A549 treated with Hydrocortisone at 1 μM for 4 hours (cell line): ENCODE data around the gene KAT2A. TPM values are rescaled to one million over a fixed set of nuclear protein-coding genes. Genes with fewer than 3 reads are reported as not detected.

ENCODE experiments used
- total RNA-seq: library from RNA; stranded (reverse); fragments of 200-300 nt; extraction: Qiagen RNA extraction; gene quantifications from 5 replicates; pipeline ENCODE4 v1.2.3, GENCODE V29; 2022

KAT2A gene
- 41.3 to 45.4 TPM (median 44.6 TPM) in 5 replicates for total RNA-seq

DNA sequence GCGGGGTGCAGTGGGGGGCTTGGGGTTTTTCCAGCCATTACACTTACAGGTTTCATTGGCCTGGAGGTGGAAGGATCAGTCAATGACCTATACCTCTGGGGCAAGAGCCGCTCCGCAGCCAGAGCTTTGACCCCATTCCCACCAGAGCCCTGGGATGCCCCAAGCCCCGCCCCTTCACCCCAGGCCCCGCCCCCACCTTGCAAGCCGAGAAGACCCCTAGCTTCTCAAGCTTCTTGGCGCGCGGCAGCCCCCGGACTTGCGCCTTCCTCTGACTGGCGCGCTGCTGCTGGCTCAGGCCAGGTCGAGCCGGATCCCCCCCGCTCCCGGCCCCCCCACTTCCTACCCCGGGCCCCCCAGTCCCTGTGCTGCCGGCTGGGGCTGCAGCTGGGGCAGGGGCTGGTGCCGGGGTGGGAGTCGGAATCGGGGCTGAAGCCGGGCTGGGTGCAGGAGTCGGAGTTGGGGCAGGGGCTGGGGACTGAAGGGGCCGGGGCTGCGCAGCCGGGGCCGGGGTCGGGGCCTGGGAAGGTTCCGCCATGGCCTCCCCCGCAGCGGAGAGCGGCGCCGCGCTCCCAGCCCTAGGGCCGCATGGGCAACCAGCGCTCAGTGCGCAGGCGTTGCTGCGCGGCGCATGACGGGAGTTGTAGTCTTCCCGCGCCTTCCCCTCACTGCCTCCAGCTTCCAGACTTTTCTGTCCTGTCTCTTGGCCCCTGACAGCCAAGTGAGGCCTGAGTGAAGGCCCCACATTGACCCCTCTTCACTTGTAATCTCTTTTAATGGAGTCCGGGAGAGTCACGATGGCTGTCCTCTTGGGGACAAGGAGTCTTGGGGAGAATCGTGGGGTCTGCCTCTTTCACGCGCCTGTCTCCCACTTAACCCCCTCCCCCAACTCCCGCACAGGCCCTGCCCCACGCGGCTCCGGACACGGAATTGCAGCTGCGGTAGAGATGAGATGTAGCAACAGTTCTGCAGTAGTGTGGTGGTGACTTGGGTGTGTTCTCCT is at the start of gene KAT2A:
TSS of gene KAT2A (minus strand) at position 598 of the 1,000 bp plus-strand sequence. CDS start at position 535, 63 bp downstream.

DNA sequence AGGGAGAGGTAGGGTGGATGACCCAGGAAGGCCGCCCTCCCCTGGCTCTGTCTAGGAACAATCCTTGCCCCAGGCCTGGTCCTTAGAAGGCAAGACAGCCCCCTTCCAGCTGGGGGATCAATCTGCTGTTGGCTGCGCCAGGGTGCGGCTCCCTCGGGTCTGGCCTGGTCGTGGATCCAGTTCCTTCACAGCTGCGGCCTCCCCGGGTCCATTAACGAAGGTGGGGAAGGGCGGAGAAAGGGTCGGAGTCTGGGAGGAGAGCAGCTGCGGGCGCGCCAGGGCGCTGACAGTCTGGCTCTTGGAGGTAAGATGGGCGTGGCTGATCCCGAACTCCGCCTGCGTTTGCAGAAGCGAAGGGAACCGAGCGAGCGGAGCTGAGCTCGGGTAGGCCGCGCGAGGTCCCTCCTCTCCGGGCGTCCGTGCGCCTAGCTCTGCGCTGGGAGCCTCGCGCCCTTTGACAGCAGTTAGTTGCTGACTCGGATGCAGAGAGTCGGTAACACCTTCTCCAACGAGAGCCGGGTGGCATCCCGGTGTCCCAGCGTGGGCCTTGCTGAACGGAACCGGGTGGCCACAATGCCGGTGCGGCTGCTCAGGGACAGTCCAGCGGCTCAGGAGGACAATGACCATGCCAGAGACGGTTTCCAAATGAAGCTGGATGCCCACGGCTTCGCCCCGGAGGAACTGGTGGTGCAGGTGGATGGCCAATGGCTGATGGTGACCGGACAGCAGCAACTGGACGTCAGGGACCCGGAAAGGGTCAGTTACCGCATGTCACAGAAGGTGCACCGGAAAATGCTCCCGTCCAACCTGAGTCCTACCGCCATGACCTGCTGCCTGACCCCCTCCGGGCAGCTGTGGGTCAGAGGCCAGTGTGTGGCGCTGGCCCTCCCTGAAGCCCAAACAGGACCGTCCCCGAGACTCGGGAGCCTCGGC is 1.5 kb upstream of the KAT2A start, which contains the start of gene HSPB9:
TSS of gene HSPB9 (plus strand) at position 434 of the 933 bp plus-strand sequence. CDS start at position 481, 47 bp downstream.

DNA sequence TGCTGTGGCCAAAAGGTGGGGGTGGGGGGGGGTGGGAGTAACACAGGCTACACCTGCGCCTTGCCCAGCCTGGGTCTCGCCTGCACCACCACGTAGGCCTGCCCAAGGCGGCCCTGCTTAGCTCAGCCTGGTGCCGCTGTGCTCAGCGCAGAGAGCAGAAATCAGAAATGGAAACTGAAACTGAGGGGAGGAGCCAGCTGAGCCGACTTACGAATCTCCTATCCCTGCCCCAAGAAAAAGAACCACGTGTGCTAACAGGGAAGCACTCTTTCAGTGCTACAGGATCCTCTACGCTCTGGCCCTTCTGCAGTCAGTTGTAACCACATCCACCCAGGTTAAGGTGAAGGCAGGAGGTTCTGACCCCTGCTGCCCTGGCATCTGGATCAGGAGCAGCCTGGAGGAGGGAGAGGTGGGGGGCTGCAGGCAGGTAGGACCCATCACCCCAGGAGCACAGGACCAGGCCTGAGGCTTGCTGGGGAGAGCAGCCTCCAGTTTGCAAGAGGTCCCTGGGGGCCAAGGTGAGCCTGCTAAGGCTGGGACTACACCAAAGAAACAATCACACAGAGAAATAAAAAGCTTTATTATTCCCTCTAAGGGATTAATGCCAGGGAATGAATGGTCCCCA is 8.5 kb downstream of the KAT2A start, which contains the start of gene DHX58:
TSS of gene DHX58 (minus strand) at position 163 of the 625 bp plus-strand sequence. CDS start 822 bp downstream, outside the sequence.

DNA sequence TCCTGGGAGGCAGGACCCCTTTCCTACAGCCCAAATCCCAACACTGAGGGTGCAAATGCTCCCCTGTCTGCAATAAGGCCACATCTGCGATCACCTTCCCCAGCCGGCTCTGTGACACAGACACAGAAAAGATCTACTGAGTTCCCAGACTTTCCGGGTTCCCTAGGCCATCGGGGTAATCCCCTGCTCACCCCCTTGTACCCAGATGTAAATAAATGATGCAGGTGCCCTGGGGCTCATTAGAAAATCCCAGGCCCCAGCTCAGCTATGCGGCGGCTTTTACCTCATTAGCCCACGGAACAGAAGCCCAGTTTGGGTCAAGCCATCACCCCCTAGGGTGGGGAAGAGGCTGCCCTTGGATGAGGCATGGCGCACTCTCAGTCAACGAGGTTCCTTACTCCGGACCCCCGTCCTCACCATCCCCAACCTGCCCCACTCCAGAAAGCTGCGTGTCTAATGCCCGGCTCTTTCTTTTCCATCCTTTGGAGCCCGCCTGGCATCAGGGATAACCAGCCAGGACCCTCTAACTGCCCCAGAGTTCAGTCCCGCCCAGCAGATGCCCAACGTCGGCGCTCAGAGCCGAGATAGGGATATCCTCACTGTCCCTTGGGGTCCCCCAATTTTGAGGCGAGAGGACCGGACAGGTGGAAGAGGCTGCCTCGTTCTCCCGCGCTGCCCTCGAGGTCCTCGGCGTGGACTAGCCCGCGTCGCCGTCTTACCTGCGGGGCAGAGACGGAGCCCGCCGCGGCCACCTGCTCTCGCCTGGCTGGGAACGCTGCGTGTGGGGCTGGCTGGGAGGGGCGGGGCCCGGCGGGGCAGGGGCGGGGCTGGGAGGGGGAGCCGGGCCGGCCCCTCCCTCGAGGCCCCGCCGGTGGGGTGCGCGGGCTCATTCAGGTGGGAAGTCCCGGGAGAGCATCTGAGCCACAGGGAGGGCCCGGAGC is 23.2 kb downstream of the KAT2A start, which contains the start of gene ZNF385C:
TSS of gene ZNF385C (minus strand) at position 783 of the 941 bp plus-strand sequence. CDS start 35,417 bp downstream, outside the sequence.

Other genes with a start within 250 kb of the KAT2A start
- gene ACLY, start 202.4 kb downstream of the KAT2A start, total RNA-seq, result 227 to 340 TPM (median 260 TPM) in 5 replicates
- 1.1 to 1.7 TPM (median 1.6 TPM) in 5 replicates for gene ODAD4, start 190.8 kb downstream of the KAT2A start, total RNA-seq
- gene CNP, start 154.6 kb downstream of the KAT2A start, total RNA-seq, result 64.1 to 67.9 TPM (median 66.6 TPM) in 5 replicates
- gene DNAJC7, start 103.9 kb downstream of the KAT2A start, total RNA-seq, result 111 to 114 TPM (median 113 TPM) in 5 replicates
- gene NKIRAS2, start 101.3 kb downstream of the KAT2A start, total RNA-seq, result 40.1 to 51.5 TPM (median 44.0 TPM) in 5 replicates
- gene C17orf113, start 70.8 kb downstream of the KAT2A start, total RNA-seq, result 0.53 to 0.92 TPM (median 0.73 TPM) in 5 replicates
- gene ZNF385C, start 22.9 kb downstream of the KAT2A start, total RNA-seq, result 0.12 to 0.39 TPM (median 0.30 TPM) in 5 replicates
- 0.22 to 0.62 TPM (median 0.45 TPM) in 5 replicates for gene DHX58, start 8.7 kb downstream of the KAT2A start, total RNA-seq
- gene HSPB9, start 1.4 kb upstream of the KAT2A start, total RNA-seq, result not detected in 5 replicates
- 234 to 263 TPM (median 254 TPM) in 5 replicates for gene RAB5C, start 33.6 kb upstream of the KAT2A start, total RNA-seq
- gene KCNH4, start 59.8 kb upstream of the KAT2A start, total RNA-seq, result 0.20 to 0.36 TPM (median 0.35 TPM) in 5 replicates
- gene HCRT, start 64.1 kb upstream of the KAT2A start, total RNA-seq, result 0.21 to 0.50 TPM in 2 of 5 replicates, not detected in the others
- 18.0 to 20.3 TPM (median 19.5 TPM) in 5 replicates for gene GHDC, start 73.1 kb upstream of the KAT2A start, total RNA-seq
- 22.8 to 30.4 TPM (median 28.5 TPM) in 5 replicates for gene STAT5B, start 155.0 kb upstream of the KAT2A start, total RNA-seq
- 5.7 to 7.7 TPM (median 6.3 TPM) in 5 replicates for gene STAT5A, start 167.1 kb upstream of the KAT2A start, total RNA-seq